HepG2 (cell line): ENCODE results near the gene YWHAH. TPM values are rescaled to one million over a fixed set of nuclear protein-coding genes. Genes with fewer than 3 reads are reported as not detected.

Experiments
- ATAC-seq: fragments of 200-7000 bp; cut with Tn5 transposase; 3 replicates; pipeline ENCODE4 v1.9.1; 2020; ENCODE audit warnings: mild to moderate bottlenecking, moderate library complexity
- BruUV-seq: library from RNA; stranded (reverse); fragments of 400-500 nt; replicated peaks from 2 replicates; lab custom pipeline; 2021; lab: Mats Ljungman, UMichigan
- CTCF ChIA-PET: fragments of 300-600 bp; formaldehyde crosslinking; extraction: SDS; loops from one replicate; lab custom pipeline; 2021; ENCODE audit warnings: low total read pairs, inconsistent platforms, low intra/inter-chr PET ratio; lab: Yijun Ruan, JAX
- POLR2A ChIA-PET: fragments of 350-600 bp; sonication (Branson Sonifier 250); formaldehyde crosslinking; loops from one replicate; lab custom pipeline; 2020; ENCODE audit warnings: antibody characterized with exemption, inconsistent platforms; lab: Yijun Ruan, JAX
- DNase-seq: peaks from one replicate; pipeline ENCODE4 v3.0.0-alpha.2; 2015; ENCODE audit warnings: low spot score
- FAIRE-seq: peaks from 3 replicates; lab custom pipeline; 2011; peaks lifted over from hg19 to GRCh38; lab: Jason Lieb, UNC
- H2AFZ ChIP-seq: one replicate; pipeline ENCODE4 v1.6.1; 2011; ENCODE audit warnings: low read length, inconsistent platforms
- H3K27ac ChIP-seq: fragments of 300-600 bp; 3 replicates; pipeline ENCODE4 v1.8.0; 2011; ENCODE audit warnings: mixed run types, mild to moderate bottlenecking, mixed read lengths, low read length, inconsistent platforms; ENCODE audit not compliant: insufficient read depth; ENCODE audit errors: extremely low read length
- H3K27me3 ChIP-seq, 2 experiments: fragments of 200-600 bp in 1 of 2; 2 replicates in 1 of 2; 3 replicates in 1 of 2; pipeline versions ENCODE4 v1.6.0 to v1.8.0; 2011; ENCODE audit warnings: low read length in 2 of 2, mild to moderate bottlenecking in 2 of 2, moderate library complexity in 2 of 2, inconsistent platforms in 1 of 2; ENCODE audit not compliant: insufficient read depth in 2 of 2, control insufficient read depth in 1 of 2
- H3K36me3 ChIP-seq, 2 experiments: fragments of 200-600 bp in 1 of 2; replicated peaks in 1 of 2; 2 replicates in 1 of 2; 3 replicates in 1 of 2; pipeline versions ENCODE4 v1.5.1 to v1.8.0; 2011; ENCODE audit warnings: low read length in 2 of 2, inconsistent platforms in 1 of 2; ENCODE audit not compliant: insufficient read depth in 2 of 2, control insufficient read depth in 1 of 2
- H3K4me1 ChIP-seq: 2 replicates; pipeline ENCODE4 v1.5.1; 2012; ENCODE audit warnings: low read length, inconsistent platforms; ENCODE audit not compliant: insufficient read depth
- H3K4me2 ChIP-seq: 2 replicates; pipeline ENCODE4 v1.6.0; 2011; ENCODE audit warnings: low read depth, low read length, inconsistent platforms
- H3K4me3 ChIP-seq, 3 experiments: fragments of 200-600 bp in 1 of 3; sonication (generic), shearing (Covaris generic) in 1 of 3; replicated peaks in 1 of 3; 2 replicates each; pipeline ENCODE4 v1.5.1; 2011 to 2016; ENCODE audit warnings: low read length in 3 of 3, inconsistent platforms in 2 of 3, low read depth in 2 of 3, mild to moderate bottlenecking in 2 of 3, control low read depth in 1 of 3, mixed read lengths in 1 of 3; ENCODE audit not compliant: insufficient read depth in 1 of 3
- H3K79me2 ChIP-seq: one replicate; pipeline ENCODE4 v1.6.1; 2011; ENCODE audit warnings: low read length, inconsistent platforms; ENCODE audit not compliant: insufficient read depth
- H3K9ac ChIP-seq: 2 replicates; pipeline ENCODE4 v1.6.0; 2011; ENCODE audit warnings: mild to moderate bottlenecking, low read depth, low read length, inconsistent platforms; ENCODE audit not compliant: insufficient read depth
- H3K9me3 ChIP-seq: 2 replicates; pipeline ENCODE4 v1.5.1; 2012; ENCODE audit warnings: mild to moderate bottlenecking, low read length
- H4K20me1 ChIP-seq: 2 replicates; pipeline ENCODE4 v1.6.0; 2011; ENCODE audit warnings: inconsistent platforms, mild to moderate bottlenecking, low read length, moderate library complexity; ENCODE audit not compliant: insufficient read depth
- BCLAF1 ChIP-seq: fragments of 450-650 bp; IDR thresholded peaks from 2 replicates; pipeline ENCODE4 v1.6.1; 2017; ENCODE audit warnings: mild to moderate bottlenecking
- HNF4A ChIP-seq: sonication (generic); formaldehyde crosslinking; IDR thresholded peaks from 2 replicates; pipeline ENCODE4 v1.4.0; 2020; ENCODE audit warnings: missing genetic modification reagents
- HNRNPUL1 ChIP-seq: fragments of 200-400 bp; formaldehyde crosslinking; IDR thresholded peaks from 2 replicates; pipeline ENCODE4 v1.6.1; 2017; ENCODE audit warnings: low read depth, mild to moderate bottlenecking, low read length, moderate library complexity
- KAT8 ChIP-seq: IDR thresholded peaks from 2 replicates; pipeline ENCODE4 v1.6.1; 2016; ENCODE audit warnings: missing genetic modification reagents, missing compliant biosample characterization
- THAP11 ChIP-seq: IDR thresholded peaks from 2 replicates; pipeline ENCODE4 v1.6.1; 2016; ENCODE audit warnings: missing biosample characterization, missing genetic modification reagents
- ZC3H4 ChIP-seq: sonication (generic); formaldehyde crosslinking; IDR thresholded peaks from 2 replicates; pipeline ENCODE4 v1.4.0; 2020; ENCODE audit warnings: missing genetic modification reagents, borderline replicate concordance
- ZNF256 ChIP-seq: sonication (generic); formaldehyde crosslinking; conservative IDR thresholded peaks from 2 replicates; pipeline ENCODE4 v1.4.0; 2020; ENCODE audit warnings: missing genetic modification reagents
- ZNF282 ChIP-seq: fragments of 450-650 bp; IDR thresholded peaks from 2 replicates; pipeline ENCODE4 v1.6.1; 2018; ENCODE audit not compliant: partially characterized antibody
- ZNF800 ChIP-seq: sonication (generic); formaldehyde crosslinking; IDR thresholded peaks from 2 replicates; pipeline ENCODE4 v1.4.0; 2020; ENCODE audit warnings: missing genetic modification reagents
- ZSCAN5A ChIP-seq: sonication (generic); formaldehyde crosslinking; IDR thresholded peaks from 2 replicates; pipeline ENCODE4 v1.8.0; 2022; ENCODE audit warnings: mild to moderate bottlenecking, missing genetic modification reagents, borderline replicate concordance
- WGBS: methylation state at CpG from one replicate; pipeline ENCODE4 v1.1.6; 2017; ENCODE audit warnings: low lambda C conversion rate; 5-methylcytosine and 5-hydroxymethylcytosine counted together
- in situ Hi-C: cut with HindIII; loops from 2 replicates; pipeline ENCODE4 v1.10.0; 2017; ENCODE audit warnings: low pct_unique_long_range_greater_than_20kb; ENCODE audit not compliant: extremely low pct_ligation_motif_present
- intact Hi-C: fragments of 100-400 bp; cut with micrococcal nuclease; formaldehyde crosslinking; loops from one replicate; pipeline ENCODE4 v1.10.0; 2022; ENCODE audit not compliant: unreplicated experiment
- polyA plus RNA-seq, 8 experiments: library from polyadenylated mRNA; depleted of rRNA in 3 of 8; stranded (reverse) in 7 of 8; unstranded in 1 of 8; fragments of >200 nt; fragmentation: Illumina TruSeq in 4 of 8; extraction: Trizol in 4 of 8; gene quantifications; 2 replicates each; pipeline versions ENCODE4 v1.2.1 to v1.2.3, GENCODE V29; 2011 to 2016; ENCODE audit warnings: low read depth in 4 of 8, missing spikeins in 1 of 8, mixed read lengths in 1 of 8; ENCODE audit not compliant: insufficient read depth in 1 of 8
- total RNA-seq, 5 experiments: library from RNA; depleted of rRNA; stranded (reverse); fragments of >200 nt; fragmentation: Illumina TruSeq; extraction: Trizol; gene quantifications; 2 replicates each; pipeline ENCODE4 v1.2.3, GENCODE V29; 2016; ENCODE audit warnings: low read depth in 1 of 5

Gene YWHAH
- total and polyA plus RNA-seq, 2 of the 13 experiments (the other 11 are each of a cell fraction or from before 2014, with no cell fraction given) = 35.6 to 92.7 TPM

- no peaks in the 10 kb centered on the region for H3K79me2 ChIP-seq
- H4K20me1 ChIP-seq = no peaks in the 10 kb centered on the region
- no peak overlapping the region for H3K27ac ChIP-seq
- CTCF ChIA-PET = interaction anchor here (1.8 to 2.5 kb wide), 3 partner anchors 103 to 495 kb away, joined by 6 to 30 read pairs (median 11); no protein-coding TSS in a partner anchor
- WGBS = 53% methylated on average over 3 of the region's 3 CpGs
- H3K36me3 ChIP-seq = no peaks in the 10 kb centered on the region
- no TSS peak for BruUV-seq
- H3K4me2 ChIP-seq = no peak overlapping the region
- in situ Hi-C loops (loop anchor here (5.0 to 10.0 kb wide), 2 partner anchors 104 to 287 kb away; no protein-coding TSS in a partner anchor), intact Hi-C loops (loop anchor here (1.0 to 5.0 kb wide), 2 partner anchors 103 to 494 kb away; partner anchors contain the start of gene FBXO7)
- no peaks in the 10 kb centered on the region for H3K9me3 ChIP-seq
- H3K9ac ChIP-seq = no peak overlapping the region
- H3K4me3 ChIP-seq = no peak overlapping the region
- POLR2A ChIA-PET = no interaction called here
- H3K4me1 ChIP-seq = no peaks in the 10 kb centered on the region
- peaks cover 0 to 4% of the 10 kb centered on the region in 2 experiments; a peak in 2 of 5 replicates for H3K27me3 ChIP-seq
- ATAC-seq (no peak), DNase-seq (no peak), FAIRE-seq (no peak)
- H2AFZ ChIP-seq = no peak overlapping the region
- TF ChIP-seq ZNF800 (CRISPR knock-in tag) (no peak), HNF4A (CRISPR knock-in tag) (no peak), THAP11 (CRISPR knock-in tag) (no peak), ZNF282 (no peak), ZSCAN5A (CRISPR knock-in tag) (no peak), KAT8 (CRISPR knock-in tag) (no peak), ZC3H4 (CRISPR knock-in tag) (no peak), BCLAF1 (no peak), HNRNPUL1 (no peak), ZNF256 (CRISPR knock-in tag) (no peak)
These were observed 33.6 kb downstream of the YWHAH start for GRCh38 chr22:31977939-31978338.
